K562 (cell line): ENCODE data around the gene ACTRT3. TPM values are rescaled to one million over a fixed set of nuclear protein-coding genes. Genes with fewer than 3 reads are reported as not detected.

ENCODE experiments used
- BRD9 ChIP-seq: fragments of 450-650 bp; IDR thresholded peaks from 2 replicates; pipeline ENCODE4 v1.6.1; 2018; ENCODE audit warnings: low read depth; ENCODE audit not compliant: partially characterized antibody
- CREM ChIP-seq: IDR thresholded peaks from 2 replicates; pipeline ENCODE4 v1.6.1; 2014; ENCODE audit warnings: antibody characterized with exemption, low read depth
- DMBX1 ChIP-seq: fragments of 250-450 bp; sonication (Bioruptor Pico); IDR thresholded peaks from 2 replicates; pipeline ENCODE4 v1.8.0; 2022; ENCODE audit warnings: inconsistent platforms, mild to moderate bottlenecking, moderate library complexity, borderline replicate concordance
- FOXA1 ChIP-seq: fragments of 450-650 bp; IDR thresholded peaks from 2 replicates; pipeline ENCODE4 v1.6.1; 2016; ENCODE audit warnings: mild to moderate bottlenecking, borderline replicate concordance
- HNRNPH1 ChIP-seq: fragments of 200-400 bp; formaldehyde crosslinking; optimal IDR thresholded peaks from 2 replicates; pipeline ENCODE3; 2017; ENCODE audit warnings: low read depth, mild to moderate bottlenecking, low read length, moderate library complexity
- JUN ChIP-seq, 2 experiments: sonication (generic) in 1 of 2; formaldehyde crosslinking in 1 of 2; IDR thresholded peaks; 2 replicates each; pipeline versions ENCODE4 v1.6.1 to v1.8.0; 2012 to 2022; ENCODE audit warnings: borderline replicate concordance in 2 of 2, mild to moderate bottlenecking in 2 of 2, improper control_type of control experiment in 1 of 2, low read depth in 1 of 2, low read length in 1 of 2, missing genetic modification reagents in 1 of 2
- MIER1 ChIP-seq: fragments of 450-650 bp; IDR thresholded peaks from 2 replicates; pipeline ENCODE4 v1.6.1; 2016; ENCODE audit warnings: antibody characterized with exemption, mild to moderate bottlenecking, low read depth
- MYC ChIP-seq, 2 experiments: fragments of 250-450 bp in 1 of 2; sonication (Bioruptor Pico) in 1 of 2; IDR thresholded peaks; 2 replicates each; pipeline versions ENCODE4 v1.5.1 to v1.6.1; 2012 to 2021; ENCODE audit warnings: low read depth in 2 of 2, borderline replicate concordance in 1 of 2, improper control_type of control experiment in 1 of 2, low read length in 1 of 2, mild to moderate bottlenecking in 1 of 2, moderate library complexity in 1 of 2
- NCOA2 ChIP-seq, 2 experiments: fragments of 450-650 bp; IDR thresholded peaks; 2 replicates each; pipeline ENCODE4 v1.6.1; 2018; ENCODE audit warnings: mild to moderate bottlenecking in 2 of 2, moderate library complexity in 1 of 2; ENCODE audit not compliant: partially characterized antibody in 2 of 2
- RBM22 ChIP-seq: fragments of 200-400 bp; formaldehyde crosslinking; IDR thresholded peaks from 2 replicates; pipeline ENCODE4 v1.6.1; 2018; ENCODE audit warnings: low read length, low read depth; ENCODE audit not compliant: poor library complexity, severe bottlenecking
- TCF3 ChIP-seq: sonication (generic); formaldehyde crosslinking; IDR thresholded peaks from 2 replicates; pipeline ENCODE4 v1.4.0; 2020; ENCODE audit warnings: mild to moderate bottlenecking, missing genetic modification reagents
- TCFL5 ChIP-seq: fragments of 250-450 bp; sonication (Bioruptor Pico); conservative IDR thresholded peaks from 2 replicates; pipeline ENCODE4 v1.6.1; 2021; ENCODE audit warnings: mild to moderate bottlenecking, moderate library complexity, matching md5 sums
- TEAD2 ChIP-seq: fragments of 450-650 bp; IDR thresholded peaks from 2 replicates; pipeline ENCODE4 v1.6.1; 2016; ENCODE audit warnings: missing genetic modification characterization, control low read depth, missing compliant biosample characterization
- ZFP36 ChIP-seq: fragments of 150-350 bp; IDR thresholded peaks from 2 replicates; pipeline ENCODE4 v1.6.1; 2018; ENCODE audit warnings: low read length, low read depth; ENCODE audit not compliant: partially characterized antibody
- ZNF707 ChIP-seq: fragments of 250-450 bp; sonication (Bioruptor Pico); conservative IDR thresholded peaks from 2 replicates; pipeline ENCODE4 v1.8.0; 2022; ENCODE audit warnings: inconsistent platforms, mild to moderate bottlenecking, moderate library complexity
- polyA plus RNA-seq, 8 experiments: library from polyadenylated mRNA; depleted of rRNA in 4 of 8; stranded (reverse) in 5 of 8; unstranded in 3 of 8; fragments of >200 nt; fragmentation: Nextera tagmentation in 2 of 8; fragmentation: Illumina TruSeq in 1 of 8; extraction: Ambion mirVana in 2 of 8; extraction: Trizol in 1 of 8; gene quantifications; 2 replicates each; pipeline versions ENCODE4 v1.2.1 to v1.2.3, GENCODE V29; 2011 to 2014; ENCODE audit warnings: inconsistent platforms in 1 of 8, missing spikeins in 1 of 8
- total RNA-seq, 7 experiments: library from RNA; depleted of rRNA in 6 of 7; stranded (reverse); fragments of >200 nt in 6 of 7; fragmentation: Illumina TruSeq in 2 of 7; extraction: Trizol in 2 of 7; gene quantifications; 2 replicates each; pipeline versions ENCODE4 v1.2.1 to v1.2.3, GENCODE V29; 2011 to 2021; ENCODE audit warnings: low replicate concordance in 1 of 7
- TF ChIP-seq, protein P1 (sequence below), 2 experiments: IDR thresholded peaks; 2 replicates each; pipeline ENCODE4 v1.6.1; 2011; ENCODE audit warnings: borderline replicate concordance in 1 of 2, control low read depth in 1 of 2, low read depth in 1 of 2, low read length in 1 of 2, mild to moderate bottlenecking in 1 of 2, mixed read lengths in 1 of 2, moderate library complexity in 1 of 2; ENCODE audit not compliant: insufficient read depth in 1 of 2, insufficient read length in 1 of 2, poor library complexity in 1 of 2, severe bottlenecking in 1 of 2; ENCODE audit errors: extremely low read depth in 1 of 2
- TF ChIP-seq, protein P2 (sequence below): fragments of 450-650 bp; IDR thresholded peaks from 2 replicates; pipeline ENCODE4 v1.6.1; 2016
- TF ChIP-seq, protein P3 (sequence below): IDR thresholded peaks from 2 replicates; pipeline ENCODE4 v1.6.1; 2014; ENCODE audit warnings: antibody characterized with exemption
- TF ChIP-seq, protein P4 (sequence below): fragments of 450-650 bp; formaldehyde crosslinking; IDR thresholded peaks from 2 replicates; pipeline ENCODE4 v1.4.0; 2020; ENCODE audit warnings: mild to moderate bottlenecking, moderate library complexity

Gene ACTRT3
- total and polyA plus RNA-seq, 9 of the 15 experiments (the other 6 are each of a cell fraction or from before 2014, with no cell fraction given), result 0.06 to 0.11 (median 0.07) TPM; not detected in 5

DNA sequence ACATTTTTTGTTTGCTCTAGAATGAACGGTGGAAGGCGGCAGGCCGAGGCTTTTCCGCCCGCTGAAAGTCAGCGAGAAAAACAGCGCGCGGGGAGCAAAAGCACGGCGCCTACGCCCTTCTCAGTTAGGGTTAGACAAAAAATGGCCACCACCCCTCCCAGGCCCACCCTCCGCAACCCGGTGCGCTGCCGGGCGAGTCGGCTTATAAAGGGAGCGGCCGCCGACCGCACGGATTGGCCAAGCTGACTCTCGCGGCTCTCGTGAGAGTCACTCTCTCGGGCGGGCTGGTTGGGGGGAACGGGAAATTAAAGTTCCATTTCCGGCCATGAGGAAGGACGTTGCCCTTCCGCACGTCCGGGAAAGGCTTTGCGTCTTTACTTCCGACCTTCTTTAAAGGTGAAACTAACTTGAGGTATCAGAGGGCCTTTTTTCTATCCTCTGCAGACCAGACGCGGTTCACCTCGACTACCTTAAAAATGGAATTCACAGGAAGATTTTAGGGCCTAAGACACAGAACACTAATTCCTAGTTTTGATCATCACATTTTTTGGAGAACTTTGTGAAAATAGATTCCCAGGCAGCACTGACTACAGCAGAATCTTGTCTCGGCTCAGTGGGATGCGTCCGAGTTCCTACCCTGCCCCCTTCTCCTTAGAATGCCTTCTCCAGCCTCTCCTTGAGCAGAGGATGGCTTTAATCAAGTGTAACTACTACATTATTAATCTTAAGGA is 4.3 kb downstream of the ACTRT3 start, which contains the start of gene TERC (continued):
- no peak for TF ChIP-seq TEAD2 (tag)
- TF ChIP-seq NCOA2 (IDR thresholded peaks at IDR 0.05; ENCODE audit: partially characterized antibody in 2 of 2), result no peak
- no peak for TF ChIP-seq TCF3 (CRISPR knock-in tag)
- TF ChIP-seq, protein P1, sequence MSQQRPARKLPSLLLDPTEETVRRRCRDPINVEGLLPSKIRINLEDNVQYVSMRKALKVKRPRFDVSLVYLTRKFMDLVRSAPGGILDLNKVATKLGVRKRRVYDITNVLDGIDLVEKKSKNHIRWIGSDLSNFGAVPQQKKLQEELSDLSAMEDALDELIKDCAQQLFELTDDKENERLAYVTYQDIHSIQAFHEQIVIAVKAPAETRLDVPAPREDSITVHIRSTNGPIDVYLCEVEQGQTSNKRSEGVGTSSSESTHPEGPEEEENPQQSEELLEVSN (IDR thresholded peaks at IDR 0.05; ENCODE audit: borderline replicate concordance in 1 of 2, extremely low read depth in 1 of 2, insufficient read depth in 1 of 2, insufficient read length in 1 of 2, low read depth in 1 of 2, low read length in 1 of 2, poor library complexity in 1 of 2, severe bottlenecking in 1 of 2), result peak; percentile 61 to 68
- TF ChIP-seq MYC (IDR thresholded peaks at IDR 0.05; ENCODE audit: low read depth, low read length), result peak; percentile 54; the same call in 1 of the 2 replicates
- TF ChIP-seq MYC (CRISPR knock-in tag; IDR thresholded peaks at IDR 0.05; ENCODE audit: borderline replicate concordance, low read depth), result peak; percentile 39; the same call in 1 of the 2 replicates
- TF ChIP-seq BRD9, result no peak
- TF ChIP-seq HNRNPH1, result peak; percentile 95
- TF ChIP-seq ZNF707 (CRISPR knock-in tag), result 0 out of 2 replicates have a peak, but pooled peaks have one; percentile 27
- TF ChIP-seq DMBX1 (CRISPR knock-in tag), result no peak
- TF ChIP-seq ZFP36, result no peak
- TF ChIP-seq, protein P2, sequence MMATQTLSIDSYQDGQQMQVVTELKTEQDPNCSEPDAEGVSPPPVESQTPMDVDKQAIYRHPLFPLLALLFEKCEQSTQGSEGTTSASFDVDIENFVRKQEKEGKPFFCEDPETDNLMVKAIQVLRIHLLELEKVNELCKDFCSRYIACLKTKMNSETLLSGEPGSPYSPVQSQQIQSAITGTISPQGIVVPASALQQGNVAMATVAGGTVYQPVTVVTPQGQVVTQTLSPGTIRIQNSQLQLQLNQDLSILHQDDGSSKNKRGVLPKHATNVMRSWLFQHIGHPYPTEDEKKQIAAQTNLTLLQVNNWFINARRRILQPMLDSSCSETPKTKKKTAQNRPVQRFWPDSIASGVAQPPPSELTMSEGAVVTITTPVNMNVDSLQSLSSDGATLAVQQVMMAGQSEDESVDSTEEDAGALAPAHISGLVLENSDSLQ, result peak; percentile 8; the same call in 1 of the 2 replicates
- TF ChIP-seq RBM22, result peak; percentile 20
- TF ChIP-seq FOXA1, result no peak
- TF ChIP-seq, protein P3, sequence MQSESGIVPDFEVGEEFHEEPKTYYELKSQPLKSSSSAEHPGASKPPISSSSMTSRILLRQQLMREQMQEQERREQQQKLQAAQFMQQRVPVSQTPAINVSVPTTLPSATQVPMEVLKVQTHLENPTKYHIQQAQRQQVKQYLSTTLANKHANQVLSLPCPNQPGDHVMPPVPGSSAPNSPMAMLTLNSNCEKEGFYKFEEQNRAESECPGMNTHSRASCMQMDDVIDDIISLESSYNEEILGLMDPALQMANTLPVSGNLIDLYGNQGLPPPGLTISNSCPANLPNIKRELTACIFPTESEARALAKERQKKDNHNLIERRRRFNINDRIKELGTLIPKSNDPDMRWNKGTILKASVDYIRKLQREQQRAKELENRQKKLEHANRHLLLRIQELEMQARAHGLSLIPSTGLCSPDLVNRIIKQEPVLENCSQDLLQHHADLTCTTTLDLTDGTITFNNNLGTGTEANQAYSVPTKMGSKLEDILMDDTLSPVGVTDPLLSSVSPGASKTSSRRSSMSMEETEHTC, result no peak
- peak; percentile 84 for TF ChIP-seq CREM
- no peak for TF ChIP-seq JUN (IDR thresholded peaks at IDR 0.05; ENCODE audit: borderline replicate concordance, low read depth, low read length)
- no peak for TF ChIP-seq JUN (CRISPR knock-in tag; IDR thresholded peaks at IDR 0.05; ENCODE audit: borderline replicate concordance)
- TF ChIP-seq, protein P4, sequence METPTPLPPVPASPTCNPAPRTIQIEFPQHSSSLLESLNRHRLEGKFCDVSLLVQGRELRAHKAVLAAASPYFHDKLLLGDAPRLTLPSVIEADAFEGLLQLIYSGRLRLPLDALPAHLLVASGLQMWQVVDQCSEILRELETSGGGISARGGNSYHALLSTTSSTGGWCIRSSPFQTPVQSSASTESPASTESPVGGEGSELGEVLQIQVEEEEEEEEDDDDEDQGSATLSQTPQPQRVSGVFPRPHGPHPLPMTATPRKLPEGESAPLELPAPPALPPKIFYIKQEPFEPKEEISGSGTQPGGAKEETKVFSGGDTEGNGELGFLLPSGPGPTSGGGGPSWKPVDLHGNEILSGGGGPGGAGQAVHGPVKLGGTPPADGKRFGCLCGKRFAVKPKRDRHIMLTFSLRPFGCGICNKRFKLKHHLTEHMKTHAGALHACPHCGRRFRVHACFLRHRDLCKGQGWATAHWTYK, result no peak
- TF ChIP-seq MIER1, result no peak
- TF ChIP-seq TCFL5 (CRISPR knock-in tag), result no peak
